ENCODE measurements around the gene SLC45A2.
A peak's percentile ranks its signal among the peaks of the same experiment; 100 is the strongest.
"Not testable (repeated sequence)": the region's sequence is repeated elsewhere in the genome, so short reads cannot be mapped to it uniquely, and the experiment has no call there.

Gene SLC45A2, protein sequence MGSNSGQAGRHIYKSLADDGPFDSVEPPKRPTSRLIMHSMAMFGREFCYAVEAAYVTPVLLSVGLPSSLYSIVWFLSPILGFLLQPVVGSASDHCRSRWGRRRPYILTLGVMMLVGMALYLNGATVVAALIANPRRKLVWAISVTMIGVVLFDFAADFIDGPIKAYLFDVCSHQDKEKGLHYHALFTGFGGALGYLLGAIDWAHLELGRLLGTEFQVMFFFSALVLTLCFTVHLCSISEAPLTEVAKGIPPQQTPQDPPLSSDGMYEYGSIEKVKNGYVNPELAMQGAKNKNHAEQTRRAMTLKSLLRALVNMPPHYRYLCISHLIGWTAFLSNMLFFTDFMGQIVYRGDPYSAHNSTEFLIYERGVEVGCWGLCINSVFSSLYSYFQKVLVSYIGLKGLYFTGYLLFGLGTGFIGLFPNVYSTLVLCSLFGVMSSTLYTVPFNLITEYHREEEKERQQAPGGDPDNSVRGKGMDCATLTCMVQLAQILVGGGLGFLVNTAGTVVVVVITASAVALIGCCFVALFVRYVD

DNA sequence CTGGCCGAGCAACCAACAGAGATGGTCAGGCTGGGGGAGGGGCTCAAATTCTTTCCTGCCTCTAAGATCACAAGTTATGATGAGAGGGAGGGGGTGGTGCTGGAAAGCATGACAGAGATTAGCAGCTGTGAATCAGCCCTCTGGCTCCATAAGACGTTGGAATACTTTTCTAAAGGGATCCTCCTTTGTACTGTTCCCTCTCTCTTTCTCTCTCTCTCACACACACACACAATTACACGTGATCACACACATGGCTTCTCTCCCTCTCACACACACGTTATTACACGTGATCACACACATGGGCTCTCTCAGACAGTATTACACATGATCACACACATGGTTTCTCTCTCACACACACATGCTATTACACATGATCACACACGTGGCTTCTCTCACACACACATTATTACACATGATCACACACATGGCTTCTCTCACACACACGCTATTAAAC is at the start of gene SLC45A2:
SLC45A2 (minus strand) TSS at position 23 of the 454 bp plus-strand sequence. CDS start 110 bp downstream, outside the sequence.
- no peak for DNase-seq

DNA sequence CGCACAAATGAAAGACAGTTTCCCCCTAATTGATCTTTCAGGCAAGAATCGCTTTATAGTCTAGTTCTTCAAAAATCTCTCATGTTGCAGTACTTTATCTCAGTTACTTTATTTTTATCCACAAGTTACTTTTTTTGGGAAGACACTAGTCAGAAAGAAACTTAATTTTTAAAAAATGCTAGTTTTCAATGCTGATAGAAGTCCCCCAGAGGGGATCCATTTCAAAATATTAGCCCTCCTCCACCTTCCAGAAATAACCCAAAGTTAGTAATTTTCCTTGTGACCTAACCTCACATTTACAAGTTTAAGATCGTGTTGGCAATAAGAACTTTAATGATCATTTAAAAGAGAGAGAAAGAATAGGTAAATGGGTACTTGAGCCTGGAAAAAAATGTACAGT is 47.5 kb upstream of the SLC45A2 start:
- DNase-seq = no peak

DNA sequence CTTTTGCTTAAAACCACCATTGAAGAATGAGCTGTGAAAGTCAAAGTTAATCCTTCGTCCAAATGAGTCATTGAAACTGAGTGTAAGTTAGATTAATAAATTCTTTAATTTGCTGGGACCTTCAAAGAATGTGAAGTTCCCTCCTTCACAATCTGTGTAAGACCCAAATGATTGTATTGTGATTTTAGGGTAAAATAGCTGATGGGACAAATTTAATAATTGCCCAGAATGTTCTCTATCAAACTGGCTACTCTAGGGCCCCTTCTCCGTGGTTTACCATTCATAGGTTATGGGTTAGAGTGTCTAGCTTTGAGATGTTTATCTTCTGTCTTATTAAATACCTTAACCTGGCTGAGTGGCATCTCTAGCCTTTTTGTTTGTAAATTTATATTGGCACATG is 46.6 kb upstream of the SLC45A2 start:
- no peak for DNase-seq

DNA sequence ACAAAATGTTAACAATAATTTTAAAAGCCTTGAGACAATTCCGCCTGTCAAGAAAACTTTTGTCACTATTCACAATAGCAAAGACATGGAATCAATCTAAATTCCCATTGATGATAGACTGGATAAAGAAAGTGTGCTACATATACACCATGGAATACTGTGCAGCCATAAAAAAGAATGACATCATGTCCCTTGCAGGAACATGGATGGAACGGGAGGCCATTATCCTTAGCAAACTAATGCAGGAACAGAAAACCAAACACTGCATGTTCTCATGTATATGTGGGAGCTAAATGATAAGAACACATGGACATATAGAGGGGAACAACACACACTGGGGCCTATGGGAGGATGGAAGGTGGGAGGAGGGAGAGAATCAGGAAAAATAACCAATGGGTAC is 46.1 kb upstream of the SLC45A2 start:
- not testable (repeated sequence) for DNase-seq

DNA sequence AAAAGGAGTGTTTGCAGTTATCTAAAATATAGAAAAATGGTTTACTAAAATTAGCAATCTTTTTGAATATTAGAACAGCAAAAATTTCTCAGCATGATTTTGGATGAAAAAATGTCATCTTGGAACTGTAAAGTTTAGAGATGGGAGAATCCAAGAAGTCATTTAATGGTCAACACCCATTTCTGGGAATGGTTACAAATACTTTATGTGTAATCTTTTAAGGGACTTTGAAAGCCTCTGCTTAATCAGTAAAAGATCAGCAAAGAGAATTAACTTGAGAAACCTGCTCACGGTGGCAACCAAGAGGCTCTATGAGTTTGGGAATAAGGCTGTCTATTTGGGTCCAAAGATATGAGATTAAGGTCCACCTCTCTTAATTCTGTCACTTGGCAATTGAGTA is 45.6 kb upstream of the SLC45A2 start:
- no peak for DNase-seq

DNA sequence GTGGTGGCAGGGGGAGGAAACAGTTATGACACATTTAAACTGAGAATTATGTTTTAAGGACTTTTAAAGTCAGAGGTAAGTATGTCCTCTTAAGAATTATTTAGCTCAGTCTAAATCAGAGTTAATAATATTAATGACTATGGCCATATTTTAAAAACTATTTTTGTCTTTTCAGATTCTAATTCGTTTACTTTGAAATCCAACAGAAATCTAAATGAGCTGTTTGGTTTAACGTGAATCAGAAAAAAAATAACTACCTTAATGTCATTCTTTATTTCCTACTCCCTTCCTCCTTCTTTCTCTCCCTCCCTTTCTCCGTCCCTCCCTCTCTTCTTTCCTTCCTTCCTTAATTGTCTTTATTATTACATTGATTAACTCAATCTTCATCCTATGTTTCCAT is 43.9 kb upstream of the SLC45A2 start:
- no peak for DNase-seq

DNA sequence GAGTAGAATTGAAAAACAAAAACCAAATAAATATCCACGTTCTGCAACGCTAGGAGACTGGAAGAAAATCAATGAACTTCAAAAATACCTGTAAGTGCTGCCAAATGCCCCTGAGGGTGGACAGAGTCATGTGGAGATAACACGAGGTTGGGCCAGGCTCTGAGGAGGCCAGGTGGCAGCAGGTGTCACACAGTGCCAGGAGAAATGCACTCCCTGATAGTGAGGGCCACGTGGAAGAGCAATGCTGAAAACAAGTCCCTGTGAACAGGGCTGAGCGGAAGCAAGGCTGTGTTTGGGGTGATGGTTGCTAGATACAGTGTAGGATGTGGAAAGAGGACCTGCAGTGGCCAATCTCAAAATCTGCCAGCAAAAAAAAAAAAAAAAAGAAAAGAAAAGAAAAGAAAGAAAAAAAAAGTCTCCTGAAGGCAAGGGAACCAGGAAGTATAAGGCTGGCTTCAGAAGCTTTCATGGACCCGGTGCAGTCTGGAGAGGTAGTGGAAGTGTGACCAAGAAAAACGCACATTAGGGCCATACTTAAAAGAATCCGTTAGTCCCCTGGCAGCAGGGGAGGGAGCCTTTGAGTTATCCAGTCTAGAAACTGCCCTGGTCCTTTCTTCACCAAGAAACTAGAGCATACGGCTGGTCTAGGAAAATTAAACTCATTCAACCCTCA is 41.7 kb upstream of the SLC45A2 start:
- no peak for DNase-seq

DNA sequence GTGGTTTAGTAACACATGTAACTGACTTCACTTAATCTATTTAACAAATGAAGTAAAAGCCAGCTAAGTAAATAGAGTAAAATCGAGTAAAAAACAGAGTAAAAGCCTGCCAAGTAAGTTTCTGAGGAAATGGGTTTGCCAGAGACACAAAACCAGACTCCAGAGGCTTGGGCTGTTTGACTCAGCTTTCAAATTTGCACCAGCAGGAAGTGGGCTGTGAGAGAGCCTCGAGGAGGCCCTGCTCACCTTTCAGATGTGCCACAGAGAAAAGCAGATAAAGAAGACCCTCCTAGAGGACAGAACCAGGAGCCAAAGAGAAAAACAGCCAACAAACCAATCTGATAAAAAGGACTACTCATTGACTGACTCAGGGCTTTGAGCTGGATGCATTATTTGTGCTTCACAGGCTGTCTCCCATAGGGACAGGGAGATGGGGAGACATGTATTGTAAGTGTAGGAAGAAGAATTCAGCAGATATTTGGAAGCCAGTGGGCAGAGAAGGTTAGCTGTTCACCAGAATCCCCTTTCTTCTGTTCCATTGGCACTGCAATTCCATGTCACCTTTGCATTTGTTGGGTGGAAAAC is 37.7 kb upstream of the SLC45A2 start:
- no peak for DNase-seq

DNA sequence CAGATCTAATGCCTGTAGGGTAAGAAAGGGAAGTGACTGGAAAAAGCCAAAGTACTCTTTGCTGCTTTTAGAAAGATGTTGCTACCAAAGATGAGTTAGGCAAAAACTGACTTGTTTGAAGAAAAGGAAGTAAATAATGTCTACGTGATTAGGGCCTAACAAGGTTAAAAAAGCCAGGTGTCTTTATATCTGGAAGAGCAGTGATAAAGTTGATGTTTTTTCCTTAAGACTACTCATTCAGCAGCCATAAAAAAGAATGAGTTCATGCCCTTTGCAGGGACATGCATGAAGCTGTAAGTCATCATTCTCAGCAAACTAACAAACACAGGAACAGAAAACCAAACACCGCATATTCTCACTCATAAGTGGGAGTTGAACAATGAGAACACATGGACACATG is 36.8 kb upstream of the SLC45A2 start:
- DNase-seq = no peak

DNA sequence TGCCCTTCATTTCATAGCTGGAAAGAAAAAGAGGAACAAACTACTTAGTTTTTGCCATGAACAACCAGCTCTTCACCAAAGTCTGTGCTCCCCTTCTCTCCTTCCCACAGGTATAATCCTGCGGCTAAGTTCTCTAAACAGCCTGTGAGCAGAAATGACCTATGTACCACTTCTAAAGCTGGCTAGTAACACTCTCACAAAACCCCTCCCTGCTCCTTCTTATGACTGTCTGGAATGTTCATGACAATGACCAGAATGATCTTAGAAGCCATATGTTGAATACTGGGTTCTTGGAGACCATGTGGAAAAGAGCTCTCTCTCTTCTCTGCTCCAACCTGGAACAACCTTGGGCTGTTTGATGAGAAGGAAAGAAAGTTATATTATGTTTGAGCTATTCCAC is 36.2 kb upstream of the SLC45A2 start:
- no peak for DNase-seq

DNA sequence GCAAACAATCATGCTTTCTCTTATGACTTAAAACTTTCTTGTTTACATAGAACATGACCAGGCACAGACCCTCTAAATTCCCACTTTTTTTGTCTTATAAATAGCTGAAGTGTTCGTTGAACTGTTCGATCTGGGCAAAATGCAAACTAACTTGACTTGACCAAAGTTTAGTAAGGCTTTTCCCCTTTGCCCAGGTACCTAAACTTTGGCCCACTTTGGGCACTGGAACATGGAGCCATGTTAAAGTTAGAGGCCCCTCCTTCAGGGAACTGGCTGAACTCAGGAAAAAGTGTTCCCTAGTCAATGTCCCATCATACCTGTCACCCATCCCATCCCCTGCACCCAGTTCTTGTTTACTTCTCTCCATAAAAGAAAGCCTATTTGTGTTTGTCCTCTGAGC is 32.8 kb upstream of the SLC45A2 start:
- no peak for DNase-seq

DNA sequence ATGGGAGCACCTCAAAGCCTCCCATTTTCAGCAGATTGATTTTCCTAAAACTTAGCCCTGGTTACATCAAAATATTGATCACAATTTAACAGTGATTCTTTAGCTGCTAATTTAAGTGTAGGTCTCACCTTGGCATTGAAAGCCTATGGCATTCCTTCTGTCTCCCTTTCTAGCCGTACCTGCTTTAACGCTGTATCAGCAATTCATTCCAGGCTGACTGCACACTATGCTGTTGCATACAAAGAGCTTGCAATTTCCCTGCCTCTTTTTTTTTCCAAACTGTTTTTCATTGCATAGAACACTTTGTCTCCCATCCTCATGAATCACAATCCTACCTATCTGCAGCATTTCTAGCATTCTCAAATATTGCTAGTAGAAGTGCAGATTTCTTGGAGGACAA is 32.3 kb upstream of the SLC45A2 start:
- DNase-seq = no peak

DNA sequence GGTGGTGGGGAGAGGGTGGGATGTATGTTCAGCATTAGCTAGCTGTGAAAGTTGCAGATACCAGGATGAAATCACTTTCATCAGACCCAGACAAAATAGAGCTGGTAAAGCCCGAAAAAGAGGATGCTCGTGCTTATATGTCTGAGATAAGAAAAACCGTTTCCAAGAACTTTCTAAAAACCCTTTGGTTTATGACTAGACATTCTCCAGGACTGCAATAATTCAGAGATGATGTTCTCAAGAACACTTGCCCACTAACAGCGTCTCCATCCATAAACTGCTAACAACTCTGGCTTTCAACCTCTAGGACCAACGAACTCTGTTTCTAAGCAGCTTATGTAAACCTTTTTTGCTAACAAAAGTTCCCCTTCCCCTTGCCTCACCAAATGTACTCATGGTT is 31.7 kb upstream of the SLC45A2 start:
- no peak for DNase-seq

DNA sequence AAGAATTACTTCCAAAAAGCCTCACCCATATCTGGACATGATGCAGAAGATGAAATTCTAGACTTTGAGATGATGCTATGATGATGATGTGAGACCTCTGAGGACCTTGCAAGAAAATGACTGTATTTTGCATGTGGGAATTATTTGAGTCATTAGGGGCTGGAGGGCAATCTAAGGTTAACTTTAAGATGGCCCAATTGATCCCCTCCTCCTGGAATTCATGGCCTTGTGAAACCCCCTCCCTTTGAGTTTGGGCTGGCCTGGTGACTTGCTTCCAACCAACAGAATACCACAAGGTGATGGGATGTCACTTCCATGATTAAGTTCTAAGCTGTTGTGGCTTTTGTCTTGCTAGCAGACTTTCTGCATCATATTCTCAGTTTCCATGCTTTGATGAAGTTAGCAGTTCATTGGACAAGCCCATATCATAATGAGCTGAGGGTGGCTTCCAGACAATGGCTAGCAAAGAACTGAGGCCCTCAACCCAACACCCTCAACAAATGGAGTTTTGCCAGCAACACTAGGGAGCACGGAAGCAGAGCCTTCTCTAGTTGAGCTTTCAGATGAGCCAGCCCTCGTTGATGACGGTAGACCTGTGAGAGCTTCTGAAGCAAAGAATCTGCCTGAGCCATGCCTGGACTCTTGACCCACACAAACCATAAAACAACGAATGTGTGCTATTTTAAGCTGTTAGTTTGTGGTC is 30.8 kb upstream of the SLC45A2 start:
- DNase-seq = no peak

DNA sequence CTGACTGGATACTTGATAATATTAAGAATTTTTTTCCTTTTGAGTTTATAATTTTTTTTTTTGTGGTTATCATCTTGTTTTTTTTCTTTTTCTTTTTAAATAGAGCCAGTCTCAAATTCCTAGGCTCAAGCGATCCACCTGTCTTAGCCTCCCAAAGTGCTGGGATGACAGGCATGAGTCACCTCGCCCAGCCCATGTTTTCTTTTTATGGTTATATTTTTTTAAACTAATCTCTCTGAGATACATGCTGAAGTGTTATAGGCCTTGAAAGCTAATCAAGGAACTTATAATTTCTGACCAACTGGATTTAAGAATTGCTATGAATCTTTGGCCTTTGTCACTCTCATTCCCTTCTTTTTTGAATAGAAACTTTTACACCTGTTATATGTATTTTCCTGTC is 30.1 kb upstream of the SLC45A2 start:
- DNase-seq = no peak

DNA sequence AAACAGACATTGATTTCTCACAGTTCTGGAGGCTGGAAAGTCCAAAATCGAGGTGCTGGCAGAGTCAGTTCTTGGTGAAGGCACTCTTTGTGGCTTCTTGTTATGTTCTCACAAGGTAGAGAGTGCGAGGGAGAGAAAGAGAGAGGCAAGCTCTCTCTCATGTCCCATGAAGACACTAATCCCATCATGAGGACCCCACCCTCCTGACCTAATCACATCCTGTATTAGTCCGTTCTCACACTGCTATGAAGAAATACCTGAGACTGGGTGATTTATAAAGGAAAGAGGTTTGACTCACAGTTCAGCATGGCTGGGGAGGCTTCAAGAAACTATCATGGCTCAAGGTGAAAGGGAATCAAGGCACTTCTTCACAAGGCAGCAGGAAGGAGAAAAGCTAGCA is 29.1 kb upstream of the SLC45A2 start:
- no peak for DNase-seq

DNA sequence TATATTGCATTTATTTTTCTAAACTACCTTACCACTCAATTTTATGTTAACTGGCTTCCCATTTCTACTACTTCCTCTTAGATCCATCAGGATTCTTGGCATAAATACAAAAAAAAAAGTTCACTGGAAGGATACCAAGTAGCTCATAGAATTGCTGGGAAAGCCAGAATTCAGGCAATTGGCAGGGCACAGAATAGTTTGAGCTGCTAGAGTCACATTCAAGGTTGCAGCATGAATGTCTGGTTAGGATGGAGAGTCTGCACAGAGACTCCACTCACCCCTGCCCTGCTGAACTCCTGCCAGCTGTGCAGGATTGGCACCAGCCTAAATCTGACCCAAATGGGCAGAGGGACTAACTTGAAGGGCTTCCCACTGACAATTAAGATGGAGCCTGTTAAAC is 28.3 kb upstream of the SLC45A2 start:
- DNase-seq = no peak

DNA sequence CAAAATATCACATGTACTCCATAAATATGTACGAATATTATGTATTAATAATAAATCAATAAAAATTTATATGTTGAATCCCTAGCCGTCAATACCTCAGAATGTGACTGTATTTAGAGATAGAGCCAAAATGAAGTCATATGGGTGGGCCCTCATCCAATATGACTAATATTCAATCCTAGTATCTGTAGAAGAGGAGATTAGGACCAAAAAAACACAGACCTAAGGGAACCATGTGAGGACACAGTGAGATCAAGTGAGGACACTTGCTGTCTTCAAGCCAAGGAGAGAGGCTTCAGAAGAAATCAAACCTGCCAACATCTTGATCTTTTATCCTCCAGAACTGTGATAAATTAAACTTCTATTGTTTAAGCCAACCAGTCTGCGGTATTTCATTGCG is 27.0 kb upstream of the SLC45A2 start:
- no peak for DNase-seq

DNA sequence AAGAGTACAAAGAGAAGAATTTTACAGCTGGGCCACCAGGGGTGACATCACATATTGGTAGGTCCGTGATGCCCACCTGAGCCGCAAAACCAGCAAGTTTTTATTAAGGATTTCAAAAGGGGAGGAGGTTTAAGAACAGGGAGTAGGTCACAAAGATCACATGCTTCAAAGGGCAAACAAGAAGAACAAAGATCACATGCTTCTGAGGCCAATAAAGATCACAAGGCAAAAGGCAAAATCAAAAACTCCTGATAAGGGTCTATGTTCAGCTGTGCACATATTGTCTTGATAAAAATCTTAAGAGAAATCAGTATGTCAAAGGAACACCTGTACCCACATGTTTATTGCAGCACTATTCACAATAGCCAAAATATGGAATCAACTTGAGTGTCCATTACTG is 25.7 kb upstream of the SLC45A2 start:
- not testable (repeated sequence) for DNase-seq

DNA sequence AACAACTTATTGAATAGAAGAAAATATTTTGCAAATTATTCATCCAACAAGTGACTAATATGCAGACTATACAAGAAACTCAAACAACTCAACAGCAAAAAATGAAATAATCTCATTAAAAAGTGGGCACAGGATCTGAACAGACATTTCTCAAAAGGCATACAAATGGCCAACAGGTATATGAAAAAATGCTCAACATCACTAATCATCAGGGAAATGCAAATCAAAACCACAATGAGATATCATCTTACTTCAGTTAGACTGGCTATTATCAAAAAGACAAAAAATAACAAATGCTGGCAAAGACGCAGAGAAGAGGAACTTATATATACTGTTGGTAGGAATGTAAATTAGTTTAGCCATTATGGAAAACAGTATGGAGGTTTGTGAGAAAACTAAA is 25.1 kb upstream of the SLC45A2 start:
- DNase-seq = no peak

DNA sequence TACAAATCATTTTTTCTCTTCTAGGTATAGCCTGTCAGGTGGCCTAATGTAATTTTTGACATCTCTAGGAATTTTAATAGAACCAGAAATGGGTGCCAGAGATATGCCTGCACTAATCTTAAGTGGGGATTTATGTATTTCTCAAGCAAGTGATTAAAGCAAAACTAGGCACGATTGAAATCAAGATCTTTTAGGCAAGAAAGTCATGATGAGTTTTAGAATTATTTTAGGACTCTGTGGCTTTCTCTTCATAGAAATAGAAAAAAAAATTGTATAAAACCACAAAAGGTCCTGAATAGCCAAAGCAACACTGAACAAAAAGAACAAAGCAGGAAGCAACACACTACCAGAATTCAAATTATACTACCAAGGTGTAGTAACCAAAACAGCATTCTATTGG is 24.3 kb upstream of the SLC45A2 start:
- no peak for DNase-seq

DNA sequence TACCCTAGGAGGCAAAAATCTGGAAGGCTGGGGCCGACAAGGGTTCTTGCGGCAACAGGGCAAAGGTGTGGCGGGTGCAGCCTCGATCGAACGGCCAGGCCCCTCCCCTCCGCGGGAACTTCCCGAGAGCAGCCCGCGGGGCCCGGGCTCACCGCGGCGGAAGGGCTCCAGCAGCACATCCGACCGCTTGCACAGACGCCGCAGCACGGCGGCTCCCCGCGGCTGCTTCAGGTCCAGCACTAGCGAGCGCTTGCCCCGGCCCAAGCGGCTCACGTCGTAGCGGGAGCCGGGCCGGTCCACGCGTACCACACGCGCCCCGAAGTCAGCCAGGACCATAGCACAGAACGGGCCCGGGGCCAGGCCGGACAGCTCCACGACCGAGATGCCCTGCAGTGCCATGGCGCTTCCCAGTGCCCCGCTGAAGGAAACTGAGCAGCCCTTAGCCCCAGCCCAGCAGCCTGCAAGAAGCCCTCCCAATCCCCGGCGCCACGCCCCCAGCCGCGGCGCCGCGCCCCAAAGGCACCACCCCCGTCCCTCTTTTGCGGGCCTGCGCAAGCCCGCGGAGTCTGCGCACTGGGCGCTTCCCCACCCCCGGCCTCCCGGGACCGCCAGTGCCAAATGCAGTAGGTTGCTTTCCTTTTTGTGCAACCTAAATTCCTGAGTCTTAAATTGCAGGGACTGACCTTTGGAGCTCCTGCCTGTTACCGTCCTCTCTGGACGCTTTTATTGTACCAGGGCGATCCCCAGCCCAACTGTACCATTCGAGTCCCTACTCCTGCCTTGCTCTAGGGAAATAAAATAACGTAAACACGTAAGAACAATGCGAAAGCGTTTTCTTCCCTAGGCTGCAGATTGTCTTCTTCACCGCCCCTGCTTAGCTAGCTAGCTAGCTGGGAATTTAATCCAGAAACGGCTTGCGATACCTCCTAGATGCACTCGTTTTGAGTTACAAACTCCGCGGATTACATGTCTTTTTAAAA is 23.4 kb upstream of the SLC45A2 start, which contains the start of gene AMACR:
AMACR (minus strand) TSS at position 430 of the 980 bp plus-strand sequence; CDS start at position 399, 31 bp downstream.
- DNase-seq = peak; percentile 73

All from GOT3 (cell line).